Pancreas (tissue), 10 donors: Measurements from ENCODE around the gene SPATA9. TPM values are rescaled to one million over a fixed set of nuclear protein-coding genes. Genes with fewer than 3 reads are reported as not detected.

Experiments used
- ATAC-seq, 4 donors: fragments of 200-7000 bp; cut with Tn5 transposase; one replicate each; pipeline versions ENCODE4 v1.8.0 to v1.9.1; 2020; ENCODE audit warnings: mild to moderate bottlenecking in 4 of 4, moderate library complexity in 4 of 4
- DNase-seq, 6 donors: peaks; one replicate each; pipeline ENCODE4 v3.0.0-alpha.2; 2020
- FAIRE-seq: peaks from 2 replicates; lab custom pipeline; 2012; peaks lifted over from hg19 to GRCh38; lab: Jason Lieb, UNC
- H3K27ac ChIP-seq, 4 donors: fragments of 200-600 bp; sonication (generic); 1 replicate in 3 of 4; 2 replicates in 1 of 4; pipeline versions ENCODE4 v1.5.0 to v1.8.0; 2020
- H3K27me3 ChIP-seq, 4 donors: fragments of 200-600 bp; one replicate each; pipeline ENCODE4 v1.8.0; 2021
- H3K36me3 ChIP-seq, 3 donors: fragments of 200-600 bp; sonication (generic) in 1 of 3; one replicate each; pipeline versions ENCODE4 v1.5.0 to v1.8.0; 2020 to 2021
- H3K4me1 ChIP-seq, 3 donors: fragments of 200-600 bp; one replicate each; pipeline ENCODE4 v1.8.0; 2021
- H3K4me3 ChIP-seq, 4 donors: fragments of 200-600 bp; sonication (generic) in 2 of 4; one replicate each; pipeline versions ENCODE4 v1.5.0 to v1.8.0; 2020 to 2021
- H3K9me3 ChIP-seq, 4 donors: fragments of 200-600 bp; one replicate each; pipeline ENCODE4 v1.8.0; 2021
- CTCF ChIP-seq, 4 donors: fragments of 200-600 bp; sonication (generic) in 3 of 4; IDR thresholded peaks; one replicate each; pipeline versions ENCODE4 v1.5.0 to v1.8.0; 2021; ENCODE audit warnings: antibody characterized with exemption in 4 of 4
- WGBS, 2 donors: extraction: QIAGEN DNeasy Blood & Tissue Kit; methylation state at CpG; one replicate each; pipeline ENCODE4 v1.1.7; 2013; 5-methylcytosine and 5-hydroxymethylcytosine counted together
- intact Hi-C, 3 donors: fragments of 100-400 bp; cut with DNase I; formaldehyde crosslinking; loops; one replicate each; pipeline versions ENCODE4 v1.11.1 to v1.14.2; 2022
- polyA plus RNA-seq, 2 donors: library from polyadenylated mRNA; stranded (reverse); fragments of 200-250 nt; gene quantifications; one replicate each; pipeline ENCODE4 v1.2.3, GENCODE V29; 2013
- total RNA-seq, 6 donors: library from RNA; stranded (reverse); fragmentation: NEBNext Ultra II Directional in 4 of 6; extraction: Animal tissue kit (Norgen Biotek cat#: 25700) in 4 of 6; gene quantifications; one replicate each; pipeline versions ENCODE4 v1.2.1 to v1.2.4, GENCODE V29; 2021 to 2023
- donor health status: healthy with polysubstance abuse.
- donor health status: DM: no; HTN: no; CAD: no; lungs with moderate emphysema.
- donor health status: DM: no; HTN: no; CAD: no.
- donor health status: control.
- donor health status: control.
- donor health status: Bipolar disorder and iron deficiency.
- donor health status: DM: yes; HTN: yes; CAD: no.
- donor health status: DM: no; HTN: no; CAD: no.
- donor health status: DM: no; HTN: no; CAD: no.
- donor health status: DM: yes; HTN: yes; CAD: no.

SPATA9 gene
- total and polyA plus RNA-seq, 8 donors: 0.12 to 1.3 (median 0.48) TPM

- Histone ChIP-seq H3K27me3 (no peaks in the 10 kb centered on the region), H3K4me3 (no peak overlapping the region), H3K4me1 (peaks cover 0 to 3% (median 0%) of the 10 kb centered on the region in 3 donors), H3K9me3 (no peaks in the 10 kb centered on the region), H3K27ac (no peak overlapping the region), H3K36me3 (no peaks in the 10 kb centered on the region)
- no peak for TF ChIP-seq CTCF (IDR thresholded peaks at IDR 0.05)
- DNase-seq (no peak), FAIRE-seq (no peak), ATAC-seq (no peak)
- intact Hi-C loops: loop anchor here in 1 of 3 donors (10.0 kb wide), 1 partner anchor 49 kb away; no protein-coding TSS in a partner anchor
- 96 to 100% methylated on average over 1 of the region's 1 CpG for WGBS, 2 donors
Measured at GRCh38 chr5:95613514-95613913, 69.3 kb downstream of the SPATA9 start.

DNA sequence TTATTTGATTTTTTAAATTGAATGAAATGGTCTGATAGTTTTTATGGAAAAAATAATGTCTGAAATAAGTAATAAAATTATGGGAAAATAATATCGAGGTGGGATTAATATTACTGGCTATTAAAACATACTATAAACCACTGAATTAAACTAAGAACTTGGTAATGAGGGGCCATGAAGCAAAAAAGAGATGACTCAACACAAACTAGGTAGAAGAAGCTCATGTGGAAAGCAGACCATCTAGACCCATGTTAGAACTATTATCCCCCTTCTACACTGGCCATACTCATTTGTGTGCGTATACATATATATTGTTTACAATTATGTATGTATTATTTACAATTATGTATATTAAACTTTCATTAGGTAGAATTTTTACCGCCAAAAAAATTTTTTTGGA lies 71.4 kb downstream of the SPATA9 start:
- DNase-seq (no peak), FAIRE-seq (no peak), ATAC-seq (no peak)
- Histone ChIP-seq H3K27ac (no peak overlapping the region), H3K27me3 (no peaks in the 10 kb centered on the region), H3K4me3 (no peak overlapping the region), H3K9me3 (no peaks in the 10 kb centered on the region), H3K36me3 (no peaks in the 10 kb centered on the region), H3K4me1 (no peaks in the 10 kb centered on the region)
- 93% methylated on average over 3 of the region's 3 CpGs for WGBS, 2 donors
- TF ChIP-seq CTCF (IDR thresholded peaks at IDR 0.05): no peak
- intact Hi-C loops: loop anchor here in 1 of 3 donors (10.0 kb wide), 1 partner anchor 47 kb away; no protein-coding TSS in a partner anchor

DNA sequence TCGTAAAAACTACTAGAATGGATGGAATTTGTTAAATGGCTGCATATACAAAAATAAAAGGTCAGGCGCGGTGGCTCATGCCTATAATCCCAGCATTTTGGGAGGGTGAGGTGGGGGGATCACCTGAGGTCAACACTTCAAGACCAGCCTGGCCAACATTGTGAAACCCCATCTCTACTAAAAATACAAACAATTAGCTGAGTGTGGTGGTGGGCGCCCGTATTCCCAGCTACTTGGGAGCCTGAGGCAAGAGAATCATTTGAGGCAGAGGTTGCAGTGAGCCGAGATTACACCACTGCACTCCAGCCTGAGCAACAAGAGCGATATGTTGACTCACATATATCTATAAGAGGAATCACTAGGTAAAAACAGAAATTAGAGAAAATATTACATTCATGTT lies 72.2 kb downstream of the SPATA9 start:
- WGBS, 2 donors: 96% methylated on average over 7 of the region's 7 CpGs
- no peaks in the 10 kb centered on the region for H3K4me1 ChIP-seq
- intact Hi-C loops: loop anchor here in 1 of 3 donors (10.0 kb wide), 1 partner anchor 46 kb away; no protein-coding TSS in a partner anchor
- FAIRE-seq (no peak), ATAC-seq (no peak), DNase-seq (no peak)
- TF ChIP-seq CTCF (IDR thresholded peaks at IDR 0.05): no peak
- H3K9me3 ChIP-seq: no peaks in the 10 kb centered on the region
- no peak overlapping the region for H3K27ac ChIP-seq
- no peaks in the 10 kb centered on the region for H3K27me3 ChIP-seq
- H3K4me3 ChIP-seq: no peak overlapping the region
- no peaks in the 10 kb centered on the region for H3K36me3 ChIP-seq

GRCh38 chr5:95609711-95610110 lies 73.1 kb downstream of the SPATA9 start:
- H3K9me3 ChIP-seq: no peaks in the 10 kb centered on the region

More at GRCh38 chr5:95609711-95610110, 73.1 kb downstream of the SPATA9 start:
- ATAC-seq (peak in 1 of 4 donors; percentile 45), DNase-seq (no peak), FAIRE-seq (no peak)
- intact Hi-C loops: loop anchor here in 1 of 3 donors (10.0 kb wide), 1 partner anchor 45 kb away; no protein-coding TSS in a partner anchor
- Histone ChIP-seq H3K4me1 (no peaks in the 10 kb centered on the region), H3K36me3 (no peaks in the 10 kb centered on the region), H3K27ac (no peak overlapping the region), H3K4me3 (no peak overlapping the region), H3K27me3 (no peaks in the 10 kb centered on the region)
- 18 to 21% methylated on average over 3 of the region's 3 CpGs for WGBS, 2 donors
- TF ChIP-seq CTCF (IDR thresholded peaks at IDR 0.05): no peak

Other genes starting within 250 kb of the SPATA9 start
- 10 to 100 TPM; 30.9 to 47.4 (median 44.4) TPM for gene SKIC3, start 128.0 kb downstream of the SPATA9 start, total RNA-seq
- 10 to 100 TPM in 1 of 2 donors, 1 to 10 TPM in 1; 9.7 to 22.1 TPM for gene SKIC3, start 128.0 kb downstream of the SPATA9 start, polyA plus RNA-seq
- gene ARSK, start 127.9 kb downstream of the SPATA9 start, total RNA-seq: 1 to 10 TPM; 1.3 to 3.9 (median 3.2) TPM
- 1 to 10 TPM; 2.2 to 3.9 TPM for gene ARSK, start 127.9 kb downstream of the SPATA9 start, polyA plus RNA-seq
- gene GPR150, start 62.9 kb downstream of the SPATA9 start, total RNA-seq: 1 to 10 TPM in 4 of 6 donors, under 1 TPM in 2; 0.61 to 5.7 (median 2.4) TPM
- gene GPR150, start 62.9 kb downstream of the SPATA9 start, polyA plus RNA-seq: 1 to 10 TPM; 1.4 to 2.1 TPM
- gene RFESD, start 36.2 kb downstream of the SPATA9 start, total RNA-seq: 1 to 10 TPM; 1.3 to 2.7 (median 1.7) TPM
- gene RFESD, start 36.2 kb downstream of the SPATA9 start, polyA plus RNA-seq: 1 to 10 TPM; 1.1 to 2.8 TPM
- gene RHOBTB3, start 48.3 kb upstream of the SPATA9 start, total RNA-seq: 100 to 1,000 TPM in 3 of 6 donors, 10 to 100 TPM in 3; 59.6 to 190 (median 93.7) TPM
- 10 to 100 TPM; 32.5 to 54.8 TPM for gene RHOBTB3, start 48.3 kb upstream of the SPATA9 start, polyA plus RNA-seq
- gene GLRX, start 139.7 kb upstream of the SPATA9 start, total RNA-seq: 10 to 100 TPM in 1 of 6 donors, 1 to 10 TPM in 5; 1.7 to 11.2 (median 4.4) TPM
- 10 to 100 TPM; 15.7 to 20.9 TPM for gene GLRX, start 139.7 kb upstream of the SPATA9 start, polyA plus RNA-seq